ENCODE measurements around the gene LARP1. TPM values are rescaled to one million over a fixed set of nuclear protein-coding genes. Genes with fewer than 3 reads are reported as not detected.

The LARP1 gene
- 100 to 1,000 TPM; 119 to 141 TPM for total RNA-seq

DNA sequence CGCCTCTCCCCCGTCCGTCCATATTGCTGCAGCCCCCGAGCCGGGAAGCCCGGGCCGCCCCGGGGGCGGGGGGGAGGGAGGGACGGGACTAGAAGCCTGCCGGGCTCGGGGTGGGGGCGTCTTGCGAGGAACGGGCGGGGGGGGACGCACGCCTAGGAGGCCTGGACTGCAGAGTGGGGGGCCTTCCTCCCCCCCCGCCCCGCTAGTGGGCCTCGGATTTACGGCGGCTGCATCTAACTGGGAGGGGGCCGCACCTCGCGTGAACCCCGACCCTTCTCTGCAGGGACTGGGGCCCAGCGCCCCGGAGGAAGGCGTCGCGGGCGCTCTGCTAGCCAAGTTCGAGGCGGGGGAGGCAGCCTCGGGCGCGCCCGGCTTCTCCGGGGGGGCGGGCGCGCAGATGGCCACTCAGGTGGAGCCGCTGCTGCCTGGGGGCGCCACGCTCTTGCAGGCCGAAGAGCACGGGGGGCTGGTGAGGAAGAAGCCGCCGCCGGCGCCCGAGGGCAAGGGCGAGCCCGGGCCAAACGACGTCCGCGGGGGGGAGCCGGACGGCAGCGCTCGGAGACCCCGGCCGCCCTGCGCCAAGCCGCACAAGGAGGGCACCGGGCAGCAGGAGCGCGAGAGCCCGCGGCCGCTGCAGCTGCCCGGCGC, at the start of gene LARP1:
TSS of gene LARP1 (plus strand) at position 17 of the 648 bp plus-strand sequence. CDS start at position 398, 381 bp downstream.

DNA sequence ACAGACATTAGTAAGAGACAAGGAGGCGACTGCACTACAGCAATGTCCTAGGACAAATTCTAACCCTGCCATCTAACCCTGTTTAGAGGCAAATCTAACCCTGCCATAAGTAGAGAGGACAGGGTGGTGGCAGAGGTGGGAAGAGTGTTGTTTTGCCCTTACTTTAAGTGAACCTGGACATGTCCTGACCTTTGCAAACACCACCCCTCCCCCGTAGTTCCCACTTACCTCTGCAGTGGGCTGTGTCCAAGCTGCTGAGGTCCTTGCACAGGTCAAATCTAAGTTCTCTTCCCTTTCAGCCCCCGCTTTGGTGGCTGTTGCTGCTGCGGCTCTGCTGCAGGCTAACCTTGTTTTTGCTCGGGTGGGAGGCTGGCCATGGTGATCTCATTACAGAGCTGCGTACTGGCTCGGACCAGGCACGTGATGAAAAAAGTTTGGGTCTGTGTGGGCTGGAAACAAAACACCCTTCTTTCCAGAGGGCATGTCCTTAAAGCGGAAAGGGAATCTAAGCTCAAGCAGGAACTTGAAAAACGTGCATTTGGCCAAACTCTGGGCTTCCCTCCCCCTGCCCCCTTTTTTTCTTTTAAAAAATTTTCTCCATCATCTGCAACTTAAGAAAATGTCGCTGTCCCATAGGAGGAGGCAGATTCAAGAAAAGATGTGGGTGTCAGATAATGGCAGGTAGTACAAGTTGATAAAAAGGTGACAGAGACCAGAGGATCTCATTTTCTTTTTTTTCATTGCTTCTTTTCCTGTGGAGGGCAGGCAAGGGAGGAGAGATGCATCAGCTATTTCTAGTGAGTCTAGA, 95.3 kb downstream of the LARP1 start, which contains the start of gene FAXDC2:
TSS of gene FAXDC2 (minus strand) at position 349 of the 808 bp plus-strand sequence. CDS start 12,425 bp downstream, outside the sequence.

DNA sequence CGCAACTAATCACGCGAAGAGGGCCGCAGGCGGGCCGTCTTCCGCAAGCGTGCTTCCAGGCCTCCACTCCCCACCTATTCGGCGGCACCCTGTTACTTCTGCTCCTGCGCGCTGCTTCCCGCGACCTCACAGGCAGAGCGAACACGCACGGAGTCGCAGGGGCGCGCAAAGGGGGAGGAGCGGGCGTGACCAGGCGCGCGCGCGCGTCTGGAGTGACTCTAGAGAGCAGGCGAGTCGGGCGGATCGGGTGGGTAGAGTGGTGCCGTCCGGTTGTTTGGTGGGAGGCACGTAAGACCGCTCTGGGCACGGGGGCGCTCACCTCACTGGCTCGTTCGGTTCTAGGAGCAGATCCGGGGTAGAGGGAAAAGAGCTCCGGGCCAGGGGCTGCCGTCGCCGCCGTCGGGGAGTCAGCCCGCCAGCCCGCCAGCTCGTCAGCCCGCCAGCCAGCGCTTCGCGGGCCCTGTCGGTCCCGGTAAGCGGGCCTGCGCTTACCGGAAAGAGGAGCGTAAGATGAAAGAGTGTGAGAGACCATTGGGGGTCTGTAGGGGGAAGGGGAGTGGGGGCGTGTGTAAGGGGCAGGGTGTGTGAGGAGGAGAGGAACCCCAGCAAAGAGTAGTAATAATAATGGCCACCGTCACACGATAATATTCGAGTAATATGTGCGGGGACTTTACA, 103.3 kb downstream of the LARP1 start, which contains the start of gene CNOT8:
TSS of gene CNOT8 (plus strand) at position 331 of the 675 bp plus-strand sequence. CDS start 4,652 bp downstream, outside the sequence.

Small RNA genes within 50 kb of the gene (small RNA-seq; reads per million reads assigned to genes)
- gene MIR378H (0 reads per million in 2 donors), gene RF00019 (0 reads per million in 2 donors)

Other genes starting within 250 kb of the LARP1 start
- 10 to 100 TPM in 1 of 2 donors, 1 to 10 TPM in 1; 3.0 to 18.2 TPM for gene FAXDC2, start 95.2 kb downstream of the LARP1 start, total RNA-seq
- 10 to 100 TPM; 31.3 to 38.6 TPM for gene CNOT8, start 103.2 kb downstream of the LARP1 start, total RNA-seq
- gene GEMIN5, start 182.8 kb downstream of the LARP1 start, total RNA-seq: 10 to 100 TPM in 1 of 2 donors, 1 to 10 TPM in 1; 10.0 to 25.6 TPM
- gene MRPL22, start 185.7 kb downstream of the LARP1 start, total RNA-seq: 10 to 100 TPM; 22.7 to 34.6 TPM